IMR-90 (cell line): Measurements from ENCODE around the gene NANOS3. TPM values are rescaled to one million over a fixed set of nuclear protein-coding genes. Genes with fewer than 3 reads are reported as not detected.

ENCODE experiments used
- ATAC-seq: fragments of 200-7000 bp; cut with Tn5 transposase; 2 replicates; pipeline ENCODE4 v1.9.1; 2020; ENCODE audit warnings: low read depth, mild to moderate bottlenecking, moderate library complexity
- Bru-seq: library from RNA; stranded (reverse); fragments of 400-500 nt; gene quantifications from one replicate; lab custom pipeline; 2021; lab: Mats Ljungman, UMichigan
- BruChase-seq, 2 experiments: library from RNA; stranded (reverse); fragments of 400-500 nt; gene quantifications; one replicate each; lab custom pipeline; 2021; lab: Mats Ljungman, UMichigan
- BruUV-seq: library from RNA; stranded (reverse); fragments of 400-500 nt; replicated peaks from 2 replicates; lab custom pipeline; 2021; lab: Mats Ljungman, UMichigan
- CTCF ChIA-PET: fragments of 300-600 bp; formaldehyde crosslinking; extraction: SDS; loops from one replicate; lab custom pipeline; 2021; ENCODE audit warnings: antibody characterized with exemption; lab: Yijun Ruan, JAX
- POLR2A ChIA-PET: fragments of 300-600 bp; sonication (Branson Sonifier 250); formaldehyde crosslinking; loops from one replicate; lab custom pipeline; 2022; ENCODE audit warnings: antibody characterized with exemption; ENCODE audit not compliant: unreplicated experiment; lab: Charles Lee
- DNase-seq: peaks from one replicate; pipeline ENCODE4 v3.0.0; 2013
- H2AFZ ChIP-seq: replicated peaks from 2 replicates; pipeline ENCODE3; 2013; ENCODE audit warnings: low read length, mild to moderate bottlenecking; ENCODE audit not compliant: poor library complexity
- H2AK5ac ChIP-seq: 2 replicates; pipeline ENCODE4 v1.6.1; 2013; ENCODE audit warnings: low read depth, low read length, inconsistent platforms
- H2AK9ac ChIP-seq: replicated peaks from 2 replicates; pipeline ENCODE3; 2013; ENCODE audit warnings: mild to moderate bottlenecking, low read depth, low read length, moderate library complexity; ENCODE audit not compliant: poor library complexity
- H2BK120ac ChIP-seq: 2 replicates; pipeline ENCODE4 v1.6.1; 2013; ENCODE audit warnings: low read depth, low read length, inconsistent platforms
- H2BK15ac ChIP-seq: 3 replicates; pipeline ENCODE4 v1.6.1; 2013; ENCODE audit warnings: low read depth, low read length, inconsistent platforms
- H2BK20ac ChIP-seq: 2 replicates; pipeline ENCODE4 v1.6.1; 2013; ENCODE audit warnings: low read depth, mild to moderate bottlenecking, inconsistent platforms, low read length, moderate library complexity
- H2BK5ac ChIP-seq: 2 replicates; pipeline ENCODE4 v1.6.1; 2013; ENCODE audit warnings: mild to moderate bottlenecking, low read depth, low read length, inconsistent platforms; ENCODE audit not compliant: poor library complexity, severe bottlenecking
- H3K14ac ChIP-seq: replicated peaks from 2 replicates; pipeline ENCODE4 v1.6.1; 2013; ENCODE audit warnings: low read depth, low read length, inconsistent platforms
- H3K18ac ChIP-seq: 2 replicates; pipeline ENCODE4 v1.6.1; 2013; ENCODE audit warnings: low read depth, low read length, control low read depth
- H3K23ac ChIP-seq: 2 replicates; pipeline ENCODE4 v1.6.1; 2013; ENCODE audit warnings: low read depth, low read length, inconsistent platforms
- H3K27ac ChIP-seq: 2 replicates; pipeline ENCODE4 v1.5.1; 2013; ENCODE audit warnings: mild to moderate bottlenecking, control low read depth, low read length; ENCODE audit not compliant: insufficient read depth
- H3K27me3 ChIP-seq: 2 replicates; pipeline ENCODE4 v1.6.1; 2013; ENCODE audit warnings: low read length; ENCODE audit not compliant: control insufficient read depth, insufficient read depth
- H3K36me3 ChIP-seq: 2 replicates; pipeline ENCODE4 v1.6.1; 2013; ENCODE audit warnings: low read length, mixed read lengths; ENCODE audit not compliant: control insufficient read depth, insufficient read depth
- H3K4ac ChIP-seq: 2 replicates; pipeline ENCODE4 v1.6.1; 2013; ENCODE audit warnings: low read depth, low read length, inconsistent platforms
- H3K4me1 ChIP-seq: 2 replicates; pipeline ENCODE4 v1.6.1; 2013; ENCODE audit warnings: low read length, mixed read lengths; ENCODE audit not compliant: control insufficient read depth, insufficient read depth
- H3K4me2 ChIP-seq: 2 replicates; pipeline ENCODE4 v1.6.1; 2013; ENCODE audit warnings: low read depth, mild to moderate bottlenecking, control low read depth, low read length, moderate library complexity
- H3K4me3 ChIP-seq: 2 replicates; pipeline ENCODE4 v1.5.1; 2013; ENCODE audit warnings: low read depth, mild to moderate bottlenecking, control low read depth, low read length, moderate library complexity; ENCODE audit not compliant: insufficient read depth
- H3K56ac ChIP-seq: 2 replicates; pipeline ENCODE4 v1.6.1; 2013; ENCODE audit warnings: low read length, inconsistent platforms; ENCODE audit not compliant: insufficient read depth; ENCODE audit errors: extremely low read depth
- H3K79me1 ChIP-seq, 2 experiments: 2 replicates each; pipeline ENCODE4 v1.6.1; 2013; ENCODE audit warnings: low read length in 2 of 2, inconsistent platforms in 1 of 2, low read depth in 1 of 2
- H3K9ac ChIP-seq: 2 replicates; pipeline ENCODE4 v1.6.1; 2013; ENCODE audit warnings: low read depth, low read length, control low read depth
- H3K9me1 ChIP-seq: 2 replicates; pipeline ENCODE4 v1.6.1; 2013; ENCODE audit warnings: low read length, inconsistent platforms; ENCODE audit not compliant: insufficient read depth
- H3K9me3 ChIP-seq: 2 replicates; pipeline ENCODE4 v1.6.1; 2013; ENCODE audit warnings: low read length; ENCODE audit not compliant: control insufficient read depth, insufficient read depth
- H4K20me1 ChIP-seq: 2 replicates; pipeline ENCODE4 v1.6.1; 2013; ENCODE audit warnings: low read length, inconsistent platforms; ENCODE audit not compliant: insufficient read depth
- H4K5ac ChIP-seq: 2 replicates; pipeline ENCODE4 v1.6.1; 2013; ENCODE audit warnings: mild to moderate bottlenecking, low read depth, low read length, control low read depth
- H4K8ac ChIP-seq, 2 experiments: 2 replicates each; pipeline ENCODE4 v1.6.1; 2013; ENCODE audit warnings: low read depth in 2 of 2, low read length in 2 of 2, control low read depth in 1 of 2, inconsistent platforms in 1 of 2
- H4K91ac ChIP-seq: 2 replicates; pipeline ENCODE4 v1.6.1; 2013; ENCODE audit warnings: low read depth, low read length, inconsistent platforms; ENCODE audit not compliant: insufficient read depth
- FOS ChIP-seq: fragments of 150-350 bp; IDR thresholded peaks from 2 replicates; pipeline ENCODE4 v1.6.1; 2016; ENCODE audit warnings: low read depth, low read length
- MAFK ChIP-seq: IDR thresholded peaks from 2 replicates; pipeline ENCODE4 v1.6.1; 2012; ENCODE audit warnings: low read depth, low read length, improper control_type of control experiment
- MAZ ChIP-seq: IDR thresholded peaks from 2 replicates; pipeline ENCODE4 v1.6.1; 2012; ENCODE audit warnings: low read depth, mild to moderate bottlenecking, low read length, improper control_type of control experiment, moderate library complexity, borderline replicate concordance
- POLR2A ChIP-seq: IDR thresholded peaks from 2 replicates; pipeline ENCODE4 v1.6.1; 2012; ENCODE audit warnings: mild to moderate bottlenecking, low read depth, low read length
- RAD21 ChIP-seq: IDR thresholded peaks from 2 replicates; pipeline ENCODE4 v1.6.1; 2012; ENCODE audit warnings: low read length, improper control_type of control experiment
- RFX5 ChIP-seq: IDR thresholded peaks from 2 replicates; pipeline ENCODE4 v1.8.0; 2012; ENCODE audit warnings: low read depth, mild to moderate bottlenecking, low read length, moderate library complexity
- SMC3 ChIP-seq: fragments of 150-350 bp; IDR thresholded peaks from 2 replicates; pipeline ENCODE4 v1.6.1; 2016; ENCODE audit warnings: low read depth, mild to moderate bottlenecking, antibody characterized with exemption, low read length, moderate library complexity
- WGBS, 2 experiments: methylation state at CpG; one replicate each; pipeline versions ENCODE4 v1.1.5 to v1.1.7; 2013; ENCODE audit warnings: missing lambda C conversion rate in 2 of 2; ENCODE audit not compliant: insufficient read length in 1 of 2; ENCODE audit errors: extremely low coverage in 2 of 2; 5-methylcytosine and 5-hydroxymethylcytosine counted together
- dilution Hi-C: fragments of 300-500 bp; cut with HindIII; formaldehyde crosslinking; loops from one replicate; pipeline ENCODE4 v1.14.3; 2018; ENCODE audit warnings: low sequenced_read_pairs; ENCODE audit not compliant: unreplicated experiment
- in situ Hi-C: fragments of 300-500 bp; cut with MboI; formaldehyde crosslinking; loops from 3 replicates; pipeline ENCODE4 v1.14.3; 2019; ENCODE audit warnings: low sequenced_read_pairs, inconsistent platforms, mixed read lengths
- intact Hi-C: fragments of 100-400 bp; cut with micrococcal nuclease; formaldehyde crosslinking; loops from 2 replicates; pipeline ENCODE4 v1.10.0; 2022
- long read RNA-seq: library from polyadenylated mRNA; unstranded; transcript quantifications from one replicate; pipeline ENCODE4 v2.0.0, GENCODE V29; 2021; ENCODE audit not compliant: unreplicated experiment
- polyA plus RNA-seq, 3 experiments: library from polyadenylated mRNA; depleted of rRNA; stranded (reverse); fragments of >200 nt; gene quantifications; 2 replicates each; pipeline ENCODE4 v1.2.3, GENCODE V29; 2012; ENCODE audit warnings: low replicate concordance in 1 of 3
- total RNA-seq: library from RNA; depleted of rRNA; stranded (reverse); fragments of >200 nt; gene quantifications from 2 replicates; pipeline ENCODE4 v1.2.3, GENCODE V29; 2012; rRNA removed

NANOS3 gene
- not detected in 2 replicates for total RNA-seq
- 0.63 and 0.85 TPM in 2 replicates for polyA plus RNA-seq (2012; rRNA removed)
- 0.36 and 0.53 TPM in 2 replicates for polyA plus RNA-seq (2012; cell fraction: cytosol; rRNA removed)
- 2.2 and 3.8 TPM in 2 replicates for polyA plus RNA-seq (2012; cell fraction: nucleus; rRNA removed; ENCODE audit: low replicate concordance)
- Bru-seq, nascent RNA, result percentile 36 among the genes with signal in this experiment
- BruChase-seq, experiment 1, labeled RNA remaining after a 6-hour chase, result percentile 41 among the genes with signal in this experiment
- percentile 36 among the genes with signal in this experiment for BruChase-seq, experiment 2, labeled RNA remaining after a 2-hour chase
- long read RNA-seq, partial matches to known transcripts, result 0 of 1 reads
- long read RNA-seq, other reads (novel, unspliced or antisense), result 1 of 1 reads

- Histone ChIP-seq H3K9ac (no peak within 1 kb of the TSS), H2AK9ac (no peak within 1 kb of the TSS), H3K9me3 (no peaks in the 10 kb centered on the region), H2AFZ (no peak within 1 kb of the TSS), H4K8ac (no peak within 1 kb of the TSS), H3K18ac (no peak within 1 kb of the TSS), H2BK120ac (no peak within 1 kb of the TSS), H3K27ac (no peak within 1 kb of the TSS), H3K27me3 (no peaks in the 10 kb centered on the region), H4K20me1 (no peaks in the 10 kb centered on the region), H3K9me1 (peaks cover 9% of the 10 kb centered on the region; the same call in 1 of the 2 replicates), H4K91ac (no peak within 1 kb of the TSS), H3K4me3 (no peak within 1 kb of the TSS), H3K56ac (no peak within 1 kb of the TSS), H3K4me1 (peaks cover 16% of the 10 kb centered on the region), H2AK5ac (no peak within 1 kb of the TSS), H2BK15ac (no peak within 1 kb of the TSS), H3K14ac (no peak within 1 kb of the TSS), H2BK5ac (no peak within 1 kb of the TSS), H3K4ac (no peak within 1 kb of the TSS), H3K4me2 (no peak within 1 kb of the TSS), H3K23ac (no peak within 1 kb of the TSS), H3K36me3 (no peaks in the 10 kb centered on the region), H3K79me1 (no peaks in the 10 kb centered on the region), H2BK20ac (no peak within 1 kb of the TSS), H4K5ac (no peak within 1 kb of the TSS)
- dilution Hi-C loops, result no loop called here
- TF ChIP-seq SMC3, result no peak
- TF ChIP-seq RFX5, result no peak
- TF ChIP-seq MAZ, result no peak
- TF ChIP-seq MAFK, result no peak
- no peak for TF ChIP-seq FOS
- TF ChIP-seq RAD21, result no peak
- no peak for TF ChIP-seq POLR2A
- WGBS, 2 experiments, result 29% methylated on average over 1 of the region's 5 CpGs; no CpG with 5 or more reads in 1 of the 2 experiments
- intact Hi-C loops, result no loop called here
- BruUV-seq, result no TSS peak
- DNase-seq (no peak), ATAC-seq (no peak)
- ChIA-PET CTCF (no interaction called here), POLR2A (no interaction called here)
- in situ Hi-C loops, result loop anchor here (25.0 kb wide), 1 partner anchor 460 kb away; no protein-coding TSS in a partner anchor
Observed at GRCh38 chr19:13876834-13877233, at the start of gene NANOS3. TSS of gene NANOS3 (plus strand) at chr19:13877134. CDS start at chr19:13877249, 115 bp downstream.
